ENCODE measurements around the gene CCDC13.
"Not testable (repeated sequence)": the region's sequence is repeated elsewhere in the genome, so short reads cannot be mapped to it uniquely, and the experiment has no call there.

Gene CCDC13

GRCh38 chr3:42810706-42811105 is 37.7 kb upstream of the CCDC13 start:
- no CpG with 5 or more reads among the region's 10 CpGs for WGBS (ENCODE audit: extremely low coverage, insufficient coverage, insufficient read length)
- H4K91ac ChIP-seq (ENCODE audit: low read depth, low read length), result peak overlapping the region; percentile 74

GRCh38 chr3:42809202-42809601 is 36.1 kb upstream of the CCDC13 start, which contains the start of gene ACKR2:
ACKR2 (plus strand) TSS chr3:42809445; CDS start chr3:42864503, 55,058 bp downstream.
- Histone ChIP-seq H3K18ac (ENCODE audit: low read length) (no peak within 1 kb of the TSS), H2AK5ac (ENCODE audit: low read length) (no peak within 1 kb of the TSS), H2BK5ac (ENCODE audit: low read depth, low read length, poor library complexity) (peak within 1 kb of the TSS; percentile 43), H3K4ac (ENCODE audit: low read depth, low read length) (no peak within 1 kb of the TSS), H3K79me2 (ENCODE audit: control insufficient read depth, insufficient read depth, low read length, poor library complexity) (peaks cover 5% of the 10 kb centered on the region), H2AFZ (ENCODE audit: insufficient read depth, low read length, poor library complexity) (no peak within 1 kb of the TSS), H3K27ac (ENCODE audit: low read depth, low read length) (peak within 1 kb of the TSS; percentile 64), H2BK120ac (ENCODE audit: insufficient read depth, low read length, poor library complexity) (peak within 1 kb of the TSS; percentile 83), H3K4me2 (ENCODE audit: low read length) (peak within 1 kb of the TSS; percentile 36), H3K4me3 (ENCODE audit: low read depth, low read length) (no peak within 1 kb of the TSS), H3K79me1 (ENCODE audit: low read length) (peaks cover 17% of the 10 kb centered on the region), H3K9ac (ENCODE audit: low read length) (no peak within 1 kb of the TSS), H3K27me3 (ENCODE audit: insufficient read depth, low read length) (no peaks in the 10 kb centered on the region), H2BK12ac (ENCODE audit: low read length) (peak within 1 kb of the TSS; percentile 71), H3K9me3 (ENCODE audit: insufficient read depth, low read depth, low read length) (no peaks in the 10 kb centered on the region), H3K4me1 (ENCODE audit: control insufficient read depth in 1 of 2, insufficient read depth in 2 of 2, low read length in 2 of 2) (peaks cover 13 to 15% of the 10 kb centered on the region in 2 experiments), H3K14ac (ENCODE audit: low read length) (peak within 1 kb of the TSS; percentile 8), H4K91ac (ENCODE audit: low read depth, low read length) (peak within 1 kb of the TSS; percentile 87), H4K12ac (ENCODE audit: low read depth, low read length) (no peak within 1 kb of the TSS), H3K23ac (ENCODE audit: low read length) (no peak within 1 kb of the TSS), H4K8ac (ENCODE audit: low read depth, low read length) (no peak within 1 kb of the TSS), H3K36me3 (ENCODE audit: control insufficient read depth in 1 of 2, insufficient read depth in 2 of 2, low read length in 2 of 2) (no peaks in the 10 kb centered on the region)
- peak; percentile 76 to 99 for DNase-seq
- no CpG with 5 or more reads among the region's 5 CpGs for WGBS (ENCODE audit: extremely low coverage, insufficient coverage, insufficient read length)

More at GRCh38 chr3:42810706-42811105, 37.7 kb upstream of the CCDC13 start:
- H2BK12ac ChIP-seq (ENCODE audit: low read length), result peak overlapping the region; percentile 75
- H3K4me2 ChIP-seq (ENCODE audit: low read length); H3K79me2 ChIP-seq (ENCODE audit: control insufficient read depth, insufficient read depth, low read length, poor library complexity); H3K4ac ChIP-seq (ENCODE audit: low read depth, low read length); H3K36me3 ChIP-seq (ENCODE audit: control insufficient read depth in 1 of 2, insufficient read depth in 2 of 2, low read length in 2 of 2); H3K23ac ChIP-seq (ENCODE audit: low read length); H3K27me3 ChIP-seq (ENCODE audit: insufficient read depth, low read length); H3K9me3 ChIP-seq (ENCODE audit: insufficient read depth, low read depth, low read length); H3K9ac ChIP-seq (ENCODE audit: low read length); H3K4me3 ChIP-seq (ENCODE audit: low read depth, low read length): not testable (repeated sequence)
- peak overlapping the region; percentile 61 for H4K8ac ChIP-seq (ENCODE audit: low read depth, low read length)
- DNase-seq, result peak; percentile 87 to 88
- peaks cover 7 to 16% of the 10 kb centered on the region in 2 experiments for H3K4me1 ChIP-seq (ENCODE audit: control insufficient read depth in 1 of 2, insufficient read depth in 2 of 2, low read length in 2 of 2)
- H4K12ac ChIP-seq (ENCODE audit: low read depth, low read length), result peak overlapping the region; percentile 16
- peak overlapping the region; percentile 97 for H3K27ac ChIP-seq (ENCODE audit: low read depth, low read length)
- H2BK120ac ChIP-seq (ENCODE audit: insufficient read depth, low read length, poor library complexity), result peak overlapping the region; percentile 91
- H3K14ac ChIP-seq (ENCODE audit: low read length), result peak overlapping the region; percentile 91
- peak overlapping the region; percentile 96 for H2BK5ac ChIP-seq (ENCODE audit: low read depth, low read length, poor library complexity)
- H3K79me1 ChIP-seq (ENCODE audit: low read length), result peaks cover 13% of the 10 kb centered on the region
- H2AK5ac ChIP-seq (ENCODE audit: low read length), result peak overlapping the region; percentile 82
- H3K18ac ChIP-seq (ENCODE audit: low read length), result peak overlapping the region; percentile 73
- peak overlapping the region; percentile 17 for H2AFZ ChIP-seq (ENCODE audit: insufficient read depth, low read length, poor library complexity)

DNA sequence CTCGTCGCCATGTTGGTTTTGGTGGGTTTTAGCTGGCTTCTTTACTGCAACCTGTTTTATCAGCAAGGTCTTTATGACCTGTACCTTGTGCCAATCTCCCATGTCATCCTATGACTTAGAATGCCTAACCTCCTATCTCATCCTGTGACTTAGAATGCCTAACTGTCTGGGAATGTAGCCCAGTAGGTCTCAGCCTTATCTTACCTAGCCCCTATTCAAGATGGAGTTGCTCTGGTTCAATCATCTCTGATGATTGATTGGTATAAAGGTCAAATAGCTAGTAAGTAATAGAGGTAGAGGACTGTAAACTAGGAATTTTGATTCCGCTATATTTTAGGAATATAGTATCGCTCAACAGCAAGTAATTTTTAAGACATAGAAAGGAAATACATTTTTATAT is 34.9 kb upstream of the CCDC13 start:
- H3K9me3 ChIP-seq (ENCODE audit: insufficient read depth, low read depth, low read length), result no peaks in the 10 kb centered on the region
- peak; percentile 78 to 92 for DNase-seq
- no peak overlapping the region for H3K4ac ChIP-seq (ENCODE audit: low read depth, low read length)
- no peak overlapping the region for H3K4me2 ChIP-seq (ENCODE audit: low read length)
- H3K36me3 ChIP-seq (ENCODE audit: control insufficient read depth in 1 of 2, insufficient read depth in 2 of 2, low read length in 2 of 2), result no peaks in the 10 kb centered on the region
- H3K27me3 ChIP-seq (ENCODE audit: insufficient read depth, low read length), result no peaks in the 10 kb centered on the region
- H3K4me1 ChIP-seq (ENCODE audit: control insufficient read depth in 1 of 2, insufficient read depth in 2 of 2, low read length in 2 of 2), result peaks cover 13 to 18% of the 10 kb centered on the region in 2 experiments
- H2AK5ac ChIP-seq (ENCODE audit: low read length), result no peak overlapping the region
- peaks cover 16% of the 10 kb centered on the region for H3K79me2 ChIP-seq (ENCODE audit: control insufficient read depth, insufficient read depth, low read length, poor library complexity)
- peaks cover 26% of the 10 kb centered on the region for H3K79me1 ChIP-seq (ENCODE audit: low read length)
- no peak overlapping the region for H3K4me3 ChIP-seq (ENCODE audit: low read depth, low read length)
- no peak overlapping the region for H4K8ac ChIP-seq (ENCODE audit: low read depth, low read length)
- H2BK12ac ChIP-seq (ENCODE audit: low read length), result no peak overlapping the region
- H3K23ac ChIP-seq (ENCODE audit: low read length), result no peak overlapping the region
- no peak overlapping the region for H2BK5ac ChIP-seq (ENCODE audit: low read depth, low read length, poor library complexity)
- no peak overlapping the region for H2BK120ac ChIP-seq (ENCODE audit: insufficient read depth, low read length, poor library complexity)
- no peak overlapping the region for H2AFZ ChIP-seq (ENCODE audit: insufficient read depth, low read length, poor library complexity)
- H4K91ac ChIP-seq (ENCODE audit: low read depth, low read length), result no peak overlapping the region
- H4K12ac ChIP-seq (ENCODE audit: low read depth, low read length), result no peak overlapping the region
- H3K14ac ChIP-seq (ENCODE audit: low read length), result no peak overlapping the region
- WGBS (ENCODE audit: extremely low coverage, insufficient coverage, insufficient read length), result no CpG with 5 or more reads among the region's 4 CpGs
- no peak overlapping the region for H3K18ac ChIP-seq (ENCODE audit: low read length)
- H3K27ac ChIP-seq (ENCODE audit: low read depth, low read length), result no peak overlapping the region
- no peak overlapping the region for H3K9ac ChIP-seq (ENCODE audit: low read length)

GRCh38 chr3:42805141-42805821 is 32.2 kb upstream of the CCDC13 start:
- H3K4me1 ChIP-seq (ENCODE audit: control insufficient read depth in 1 of 2, insufficient read depth in 2 of 2, low read length in 2 of 2), result peaks cover 6 to 11% of the 10 kb centered on the region in 2 experiments
- no peak overlapping the region for H4K12ac ChIP-seq (ENCODE audit: low read depth, low read length)
- no peak overlapping the region for H3K14ac ChIP-seq (ENCODE audit: low read length)
- peak overlapping the region; percentile 3 for H2BK120ac ChIP-seq (ENCODE audit: insufficient read depth, low read length, poor library complexity)
- peak overlapping the region; percentile 62 for H3K4me2 ChIP-seq (ENCODE audit: low read length)
- no peak overlapping the region for H3K4me3 ChIP-seq (ENCODE audit: low read depth, low read length)
- no CpG with 5 or more reads among the region's 23 CpGs for WGBS (ENCODE audit: extremely low coverage, insufficient coverage, insufficient read length)
- no peak overlapping the region for H3K4ac ChIP-seq (ENCODE audit: low read depth, low read length)
- no peaks in the 10 kb centered on the region for H3K36me3 ChIP-seq (ENCODE audit: control insufficient read depth in 1 of 2, insufficient read depth in 2 of 2, low read length in 2 of 2)
- no peak overlapping the region for H3K9ac ChIP-seq (ENCODE audit: low read length)
- peak; percentile 49 to 63 for DNase-seq
- no peak overlapping the region for H3K27ac ChIP-seq (ENCODE audit: low read depth, low read length)
- peak overlapping the region; percentile 43 for H2AFZ ChIP-seq (ENCODE audit: insufficient read depth, low read length, poor library complexity)
- H4K91ac ChIP-seq (ENCODE audit: low read depth, low read length), result no peak overlapping the region
- peaks cover 15% of the 10 kb centered on the region for H3K79me1 ChIP-seq (ENCODE audit: low read length)
- H2AK5ac ChIP-seq (ENCODE audit: low read length), result no peak overlapping the region
- no peak overlapping the region for H3K23ac ChIP-seq (ENCODE audit: low read length)
- peak overlapping the region; percentile 27 for H2BK5ac ChIP-seq (ENCODE audit: low read depth, low read length, poor library complexity)
- H3K27me3 ChIP-seq (ENCODE audit: insufficient read depth, low read length), result no peaks in the 10 kb centered on the region
- H3K79me2 ChIP-seq (ENCODE audit: control insufficient read depth, insufficient read depth, low read length, poor library complexity), result peaks cover 16% of the 10 kb centered on the region
- H4K8ac ChIP-seq (ENCODE audit: low read depth, low read length), result peak overlapping the region; percentile 42
- peak overlapping the region; percentile 37 for H2BK12ac ChIP-seq (ENCODE audit: low read length)
- H3K9me3 ChIP-seq (ENCODE audit: insufficient read depth, low read depth, low read length), result no peaks in the 10 kb centered on the region
- H3K18ac ChIP-seq (ENCODE audit: low read length), result no peak overlapping the region
